NCI-H2107 treated with DMSO at 0.1 percent for 48 hours (cell line): ENCODE results near the gene CXCR4.

ENCODE experiments used
- DNase-seq: peaks from one replicate; lab custom pipeline; 2025; ENCODE audit not compliant: unreplicated experiment; lab: John Stamatoyannopoulos, UW

Gene CXCR4

DNA sequence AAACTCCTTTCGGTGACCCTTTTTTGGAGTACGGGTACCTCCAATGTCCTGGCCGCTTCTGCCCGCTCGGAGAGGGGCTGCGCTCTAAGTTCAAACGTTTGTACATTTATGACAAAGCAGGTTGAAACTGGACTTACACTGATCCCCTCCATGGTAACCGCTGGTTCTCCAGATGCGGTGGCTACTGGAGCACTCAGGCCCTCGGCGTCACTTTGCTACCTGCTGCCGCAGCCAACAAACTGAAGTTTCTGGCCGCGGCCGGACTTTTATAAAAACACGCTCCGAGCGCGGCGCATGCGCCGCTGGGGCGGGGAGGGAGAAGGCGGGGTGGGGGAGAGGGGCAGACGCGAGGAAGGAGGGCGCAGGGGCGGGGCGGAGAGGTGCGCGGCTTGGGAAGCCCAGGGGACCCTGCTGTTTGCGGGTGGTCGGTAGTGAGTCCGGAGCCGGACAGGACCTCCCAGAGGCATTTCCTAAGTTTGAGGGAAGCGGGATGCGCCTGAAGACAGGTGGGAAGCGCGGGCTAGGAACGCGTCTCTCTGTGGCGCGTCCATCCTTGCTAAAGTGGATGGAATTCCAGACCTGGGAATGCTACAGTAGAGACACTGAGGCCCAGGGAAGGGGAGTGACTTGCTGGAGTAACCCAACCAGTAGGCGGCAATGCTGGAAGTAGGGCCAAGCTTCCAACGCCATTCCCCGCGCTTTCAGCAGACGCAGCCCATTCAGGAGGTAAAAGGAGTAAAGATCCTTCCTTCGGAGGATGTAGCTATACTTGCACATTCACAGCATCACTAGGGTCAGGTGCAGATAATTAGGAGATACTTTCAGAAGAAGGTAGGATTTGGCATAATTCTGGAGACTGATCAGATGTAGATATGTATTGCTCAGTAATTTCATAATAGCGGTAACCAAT is at the start of gene CXCR4:
Gene CXCR4, minus strand, starts transcription at position 241 of the 910 bp plus-strand sequence. Its CDS starts 89 bp downstream, at position 152.
- peak; percentile 78 for DNase-seq

DNA sequence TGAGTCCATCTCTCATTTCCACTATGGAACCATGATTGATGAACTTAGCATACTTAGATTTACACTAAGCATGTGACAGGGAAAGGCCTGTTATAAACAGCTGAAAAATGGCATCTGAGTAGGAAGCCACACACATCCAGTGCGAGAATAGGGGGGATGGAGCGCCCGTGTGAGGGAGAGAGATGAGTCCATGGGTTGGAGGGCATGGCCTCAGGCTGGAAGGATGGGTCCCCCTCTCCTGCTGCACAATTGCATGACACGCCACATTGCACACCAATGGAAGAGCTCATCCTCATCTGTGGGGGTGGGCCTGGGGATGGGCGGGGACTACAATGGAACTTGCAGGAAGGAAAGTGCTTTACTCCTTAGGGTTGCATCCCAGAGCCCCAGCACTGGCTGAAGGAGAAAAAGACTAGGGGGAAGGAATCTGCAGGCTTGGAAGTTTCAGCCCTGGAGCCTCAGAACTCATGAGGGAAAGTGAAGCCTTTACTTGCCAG is 46.4 kb upstream of the CXCR4 start:
- no peak for DNase-seq

DNA sequence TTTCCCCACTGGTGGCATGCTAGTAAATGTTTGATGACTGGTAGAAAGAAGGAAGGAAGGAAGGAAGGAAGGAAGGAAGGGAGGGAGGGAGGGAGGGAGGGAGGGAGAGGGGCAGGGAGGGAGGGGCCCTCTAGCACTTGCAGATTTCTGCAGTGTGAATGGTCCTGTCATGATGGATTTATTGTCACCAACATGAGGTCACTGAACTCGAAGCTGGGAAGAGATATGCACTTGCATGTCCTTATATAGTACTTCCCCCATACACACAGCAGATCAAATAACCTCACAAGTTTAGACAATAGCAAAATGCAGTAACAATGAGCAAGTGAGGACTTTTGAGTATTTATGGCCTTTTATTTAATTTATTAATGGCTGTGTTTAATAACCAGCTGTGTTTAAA is 44.5 kb upstream of the CXCR4 start:
- no peak for DNase-seq

DNA sequence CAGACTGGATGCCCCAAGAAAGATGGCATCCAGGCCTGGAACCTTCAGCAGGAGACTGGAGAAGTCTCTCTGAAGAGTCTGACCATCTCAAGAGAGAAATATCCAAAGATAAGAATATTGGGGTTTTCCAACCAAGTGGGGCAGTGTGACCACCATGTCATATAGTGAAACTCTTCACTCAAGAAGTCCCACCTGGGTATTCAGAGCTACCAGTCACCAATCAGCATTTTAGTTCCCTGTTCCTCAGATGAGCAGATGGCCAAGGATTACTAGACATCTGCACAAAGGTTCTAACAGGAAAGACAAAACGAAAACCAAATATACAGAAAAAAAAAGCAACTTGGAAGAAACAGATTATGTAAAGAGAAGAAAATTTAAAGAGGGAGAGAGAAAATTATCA is 38.5 kb upstream of the CXCR4 start:
- no peak for DNase-seq

DNA sequence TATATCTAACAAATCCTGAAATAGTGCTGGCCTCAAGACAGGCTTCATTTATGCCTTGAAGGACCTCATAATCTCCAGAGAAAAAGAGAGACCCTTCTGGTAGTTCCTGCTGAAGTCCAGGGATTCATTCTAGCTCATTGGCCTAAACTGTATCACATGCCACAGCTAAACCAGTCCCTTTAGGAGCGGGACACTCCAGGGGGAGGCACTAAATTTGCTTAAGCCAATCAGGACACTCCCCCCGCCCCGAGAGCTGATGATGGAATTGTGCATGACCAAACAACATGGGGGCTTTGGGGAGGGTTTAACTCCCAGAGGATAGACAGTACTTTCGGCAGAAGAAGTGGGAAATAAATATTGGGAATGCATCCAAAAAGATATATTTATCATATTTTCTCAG is 36.4 kb upstream of the CXCR4 start:
- no peak for DNase-seq

DNA sequence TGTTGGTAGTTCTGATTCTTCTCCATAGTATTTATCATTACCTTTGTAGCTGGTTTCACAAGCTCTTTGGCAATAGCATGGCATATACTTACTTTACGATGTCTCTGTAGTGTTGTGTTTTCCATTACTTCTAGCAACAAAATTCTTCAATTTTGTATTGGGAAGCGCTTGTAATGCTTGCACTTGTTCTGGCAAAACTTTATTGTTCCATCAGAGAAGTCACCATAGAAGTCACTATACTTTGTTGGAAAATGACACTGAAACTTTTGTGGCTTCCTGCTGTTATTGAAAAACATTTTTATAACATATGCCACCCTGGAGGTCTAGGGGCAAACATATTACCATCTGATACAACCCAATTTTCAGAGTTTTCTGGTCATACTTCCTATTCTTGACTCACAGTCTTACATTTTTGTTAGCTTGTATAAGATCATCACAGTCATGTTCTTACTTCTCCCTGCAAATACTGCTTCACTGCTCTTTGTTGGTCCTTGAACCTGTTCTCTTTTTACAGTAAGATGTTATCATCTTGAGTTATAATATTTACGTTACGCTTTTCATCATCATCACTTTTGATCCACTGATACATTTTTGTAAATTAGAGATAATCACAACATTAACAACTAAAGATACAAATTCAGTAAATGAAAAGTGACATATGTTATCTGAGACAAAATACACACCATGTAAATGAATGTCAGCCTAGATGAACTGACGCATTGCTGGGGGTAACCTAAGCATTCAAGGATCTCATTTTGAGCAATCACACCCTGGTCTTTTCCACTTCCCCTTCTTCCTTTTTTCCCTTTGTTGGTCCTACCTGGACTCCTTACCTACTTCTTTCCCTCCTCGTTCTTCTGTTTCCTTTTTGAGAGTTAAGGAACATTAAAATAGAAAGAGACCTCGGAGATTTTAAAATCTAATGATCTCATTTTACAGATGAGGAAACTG is 33.3 kb upstream of the CXCR4 start:
- no peak for DNase-seq

DNA sequence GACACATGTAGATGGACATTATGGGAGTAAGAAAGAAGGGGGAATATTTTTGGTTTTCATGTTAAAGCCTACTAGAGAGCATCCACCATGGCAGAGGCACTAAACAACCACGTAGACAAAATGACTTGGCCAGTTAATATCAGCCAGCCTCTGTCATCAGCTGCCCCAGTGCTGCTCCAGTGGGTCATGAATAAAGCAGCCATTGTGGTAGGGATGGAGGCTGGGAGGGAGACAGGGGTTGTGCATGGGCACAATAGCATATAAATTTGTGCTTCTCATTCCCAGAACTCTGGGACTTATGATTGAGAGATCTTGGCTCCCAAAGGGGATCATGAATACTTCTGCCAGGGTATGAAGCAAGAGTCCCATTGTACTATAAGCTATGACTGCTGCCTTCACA is 31.1 kb upstream of the CXCR4 start:
- no peak for DNase-seq

DNA sequence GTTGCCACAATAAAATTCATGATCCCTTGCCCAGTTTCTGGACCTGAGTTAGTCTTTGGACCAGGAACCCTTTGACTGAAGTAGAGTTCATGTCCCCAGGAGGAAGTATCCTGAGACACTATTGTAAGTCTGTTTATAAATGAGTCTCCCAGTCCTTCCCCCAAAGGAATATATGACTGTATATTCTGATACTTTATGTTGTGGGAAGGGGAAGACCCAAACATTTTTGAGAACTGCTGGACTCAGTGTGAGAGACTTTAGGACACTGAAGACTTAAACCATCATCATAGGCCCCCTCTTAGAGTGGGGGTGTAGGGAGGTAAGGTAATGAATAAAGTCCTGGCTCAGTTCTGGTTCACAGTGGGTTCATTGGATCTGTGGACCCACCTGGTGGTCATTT is 28.6 kb upstream of the CXCR4 start:
- no peak for DNase-seq

DNA sequence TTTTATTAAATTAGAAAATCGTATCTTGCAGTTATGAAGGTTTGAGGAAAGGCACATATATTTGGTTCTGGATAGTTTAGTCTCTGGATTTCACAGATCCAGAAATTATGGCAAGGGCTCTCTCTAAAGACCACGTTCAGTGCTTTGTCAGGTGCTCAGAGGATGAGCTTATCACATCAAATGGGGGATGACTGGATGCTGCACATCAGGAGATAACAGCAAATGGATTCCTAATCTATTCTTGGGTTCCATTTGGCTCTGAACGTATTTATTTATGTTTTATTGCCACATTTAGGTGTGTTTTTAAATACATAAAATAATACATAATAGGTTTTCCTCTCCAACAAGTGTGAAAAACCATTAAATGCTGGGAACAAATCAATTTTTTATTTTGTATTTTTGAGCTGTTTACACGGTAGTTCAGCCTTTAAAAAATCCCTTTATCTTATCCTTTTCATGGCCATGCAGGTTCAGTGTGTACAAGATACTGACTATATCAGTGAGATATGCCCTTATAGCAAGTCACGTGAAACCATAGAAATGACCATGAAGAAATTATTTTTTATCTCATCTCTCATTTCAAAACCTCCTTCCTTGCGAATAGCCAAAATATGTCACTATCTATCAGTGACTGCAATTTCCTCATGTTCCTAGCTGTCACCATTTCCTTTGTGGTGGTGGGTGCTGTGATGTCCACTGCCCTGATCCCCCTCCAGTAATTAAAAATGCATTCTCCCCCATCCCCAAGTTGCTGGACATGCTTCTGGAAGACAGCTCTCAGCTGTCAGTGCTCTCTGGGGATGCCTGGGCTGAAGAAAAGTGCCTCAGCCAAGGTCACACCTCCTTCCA is 25.9 kb upstream of the CXCR4 start:
- DNase-seq: no peak

DNA sequence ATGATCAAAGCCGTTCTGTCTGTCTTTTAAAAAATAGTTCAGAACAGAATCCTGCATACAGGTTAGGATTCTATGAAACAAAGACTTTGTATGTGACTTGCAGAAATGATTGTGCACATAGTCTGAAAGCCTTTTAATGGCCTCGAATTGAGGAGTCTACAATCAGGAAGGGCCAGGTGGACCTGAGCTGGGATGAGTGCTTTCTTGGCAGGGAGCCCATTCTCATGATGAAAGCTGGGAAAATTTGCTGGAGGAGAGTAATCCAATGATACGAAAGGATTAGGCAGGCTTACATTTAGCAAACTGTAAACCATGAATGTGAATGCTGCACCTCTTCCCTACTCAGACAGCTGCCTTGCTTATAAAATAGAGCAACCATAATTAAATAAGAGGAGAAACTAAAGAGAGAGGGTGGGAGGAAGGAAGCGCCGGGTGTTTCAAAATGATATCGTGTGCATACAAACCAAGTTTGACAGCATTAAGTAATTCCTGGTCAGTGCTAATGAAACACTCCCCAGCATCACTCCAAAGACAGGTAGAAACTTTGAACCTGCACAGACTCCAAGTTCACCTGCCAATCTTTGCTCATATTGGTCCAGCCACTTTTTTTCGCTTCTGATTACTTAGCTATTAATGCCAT is 23.7 kb upstream of the CXCR4 start:
- peak; percentile 96 for DNase-seq

DNA sequence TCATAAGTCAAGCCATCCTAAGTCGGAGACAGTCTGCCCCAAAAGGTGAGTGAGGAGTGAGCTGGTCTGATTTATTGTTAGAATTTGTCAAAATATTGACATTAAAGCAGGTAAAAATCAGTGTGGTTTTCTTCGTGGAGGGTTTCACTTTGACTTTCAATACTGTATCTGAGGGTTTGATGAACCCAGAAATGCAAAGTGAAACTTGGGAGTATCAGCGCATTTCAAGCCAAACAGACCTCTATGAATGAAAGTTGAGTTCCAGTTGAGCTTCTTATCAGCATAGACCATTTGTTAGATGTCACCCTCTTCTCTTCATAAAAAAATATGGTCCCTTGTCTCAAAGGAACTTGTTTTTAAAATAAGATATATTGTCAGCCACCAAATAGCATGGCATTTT is 21.7 kb upstream of the CXCR4 start:
- no peak for DNase-seq

DNA sequence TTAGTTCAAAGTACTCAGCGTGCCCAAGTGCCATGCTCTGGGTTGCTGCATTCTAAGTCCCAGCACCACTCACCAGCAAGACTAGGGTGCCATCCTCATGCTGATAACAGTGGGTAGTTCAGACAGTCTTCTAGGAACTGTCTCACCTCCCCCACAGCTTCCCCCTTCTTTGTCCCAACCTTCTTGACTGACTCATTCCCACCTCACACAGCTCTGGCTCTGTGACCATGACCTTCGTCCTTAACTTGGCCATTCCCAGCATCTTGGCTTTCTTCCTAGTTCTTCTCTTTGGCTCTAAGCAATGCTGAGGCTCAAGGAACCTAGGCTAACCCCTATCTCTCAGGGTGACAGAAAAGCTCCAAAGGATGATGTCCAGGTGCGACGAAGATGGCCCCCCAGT is 20.0 kb upstream of the CXCR4 start:
- no peak for DNase-seq

DNA sequence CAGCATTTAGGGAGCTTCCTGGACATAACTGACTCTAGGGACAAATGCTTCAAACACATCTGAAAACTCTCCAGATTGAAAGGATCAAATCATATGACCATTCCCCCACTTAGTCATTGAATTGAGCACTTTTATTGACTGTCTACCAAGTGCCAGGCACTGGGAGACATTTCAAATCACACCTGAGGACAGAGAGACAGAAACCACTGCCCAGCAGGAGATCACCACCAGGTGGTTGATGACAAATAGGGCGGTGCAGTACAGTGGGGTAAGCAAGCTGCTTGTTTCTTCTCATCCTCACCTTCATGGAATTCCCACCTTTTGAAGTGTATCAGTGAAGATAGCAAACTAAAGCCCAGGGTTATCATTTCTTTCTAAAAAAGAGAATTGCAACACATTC is 19.0 kb upstream of the CXCR4 start:
- DNase-seq: peak; percentile 97

DNA sequence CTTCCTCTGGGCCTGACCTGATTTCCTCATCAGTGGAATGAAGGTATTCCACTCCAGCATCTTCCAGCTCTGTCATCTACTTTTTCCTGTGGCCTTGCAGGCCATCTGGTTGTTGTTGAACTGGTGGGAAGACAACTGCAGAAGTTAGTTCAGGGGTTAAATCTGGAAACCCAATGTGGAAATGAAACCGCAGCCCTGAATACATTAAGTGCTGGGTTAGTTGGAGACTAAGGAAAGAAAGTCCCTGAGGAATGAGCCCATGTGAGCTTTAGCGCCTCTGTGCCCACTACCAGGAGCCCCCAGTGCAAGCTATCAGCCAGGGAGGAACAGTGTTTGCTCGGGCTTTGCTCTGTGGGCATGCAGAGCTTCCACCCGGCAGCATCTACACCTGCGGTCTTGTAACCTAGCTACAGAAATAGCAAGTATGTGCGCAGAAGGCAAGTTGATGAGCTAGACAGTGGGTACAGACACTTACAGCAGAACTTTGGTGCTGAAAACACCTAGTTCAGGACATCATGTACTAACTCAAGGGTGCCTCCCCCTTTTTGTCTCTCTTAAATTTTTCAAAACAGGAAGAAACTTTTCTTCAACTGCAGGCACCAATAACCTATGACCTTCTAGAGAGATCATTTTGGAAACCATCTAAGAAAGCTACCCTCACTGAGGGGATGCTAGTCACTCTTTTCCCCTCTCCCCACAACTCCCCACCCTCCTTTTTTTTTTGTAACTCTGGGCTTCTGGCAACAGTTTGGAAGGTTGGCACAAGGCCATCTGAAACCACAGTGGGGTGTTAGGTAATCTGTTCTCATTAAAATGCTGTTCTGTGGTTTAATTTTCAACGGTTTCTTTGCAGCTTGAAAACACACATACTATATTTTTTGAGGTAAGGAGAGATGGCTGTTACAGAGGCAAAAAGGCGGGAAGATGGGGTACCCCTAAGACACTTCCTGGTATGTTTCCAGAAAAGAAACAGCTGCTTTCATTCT is 18.3 kb upstream of the CXCR4 start:
- peak; percentile 97 for DNase-seq

DNA sequence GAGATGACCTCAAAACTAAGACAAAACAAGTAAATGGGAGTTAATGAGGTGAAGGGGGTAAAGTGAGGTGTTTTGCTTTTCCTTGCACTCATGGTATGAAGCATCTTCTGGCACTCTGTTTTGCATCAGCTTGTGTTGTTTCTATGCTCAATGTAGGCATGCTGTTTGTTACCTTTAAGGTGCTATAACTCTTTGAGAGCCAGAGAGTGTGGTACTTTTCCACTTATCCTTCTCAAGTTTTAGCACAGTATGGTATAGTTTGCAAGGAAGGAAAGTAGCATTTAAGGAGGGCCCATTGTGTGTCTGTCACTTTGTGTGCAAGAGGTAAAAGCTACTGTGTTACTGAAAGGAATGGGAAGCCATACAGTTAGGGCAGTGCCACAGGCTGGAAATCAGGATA is 17.5 kb upstream of the CXCR4 start:
- DNase-seq: no peak

DNA sequence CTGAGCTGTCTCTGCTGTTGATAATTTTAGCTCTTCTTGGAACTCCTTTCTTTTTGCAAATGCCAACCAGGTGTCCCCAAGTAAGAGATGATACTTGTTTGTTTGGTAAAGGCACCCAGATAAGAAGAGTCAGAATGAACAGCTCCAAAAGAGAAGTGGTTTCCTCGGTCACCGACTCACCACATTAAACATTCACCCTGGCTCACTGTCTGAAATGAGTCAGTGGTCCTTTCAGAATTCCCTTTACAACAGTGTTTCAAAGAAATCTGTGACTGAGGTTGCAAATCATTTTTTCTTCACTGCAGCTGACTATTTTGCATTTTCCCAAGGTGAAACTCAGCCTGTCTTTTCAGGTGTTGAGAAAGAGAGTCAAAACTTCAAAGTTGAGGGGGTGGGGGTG is 16.2 kb upstream of the CXCR4 start:
- no peak for DNase-seq

DNA sequence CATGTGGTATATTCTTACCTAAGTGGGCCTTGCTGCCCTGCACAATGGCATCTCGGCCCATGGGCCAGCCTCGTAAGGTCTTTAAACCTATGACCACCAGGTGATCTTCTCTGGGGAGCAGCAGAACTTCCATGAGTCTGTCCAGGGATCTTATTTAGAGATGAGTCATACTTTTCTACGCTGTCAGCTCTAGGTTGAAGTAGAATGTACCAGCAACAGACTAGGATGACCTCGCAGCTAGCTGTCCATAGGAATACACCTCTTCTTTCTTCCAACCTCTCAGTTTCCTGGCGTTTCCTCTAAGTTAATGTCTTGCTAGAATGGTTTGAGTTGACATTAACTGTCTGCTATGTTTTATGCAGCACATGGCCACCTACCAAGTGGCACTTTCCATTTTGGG is 15.6 kb upstream of the CXCR4 start:
- no peak for DNase-seq

DNA sequence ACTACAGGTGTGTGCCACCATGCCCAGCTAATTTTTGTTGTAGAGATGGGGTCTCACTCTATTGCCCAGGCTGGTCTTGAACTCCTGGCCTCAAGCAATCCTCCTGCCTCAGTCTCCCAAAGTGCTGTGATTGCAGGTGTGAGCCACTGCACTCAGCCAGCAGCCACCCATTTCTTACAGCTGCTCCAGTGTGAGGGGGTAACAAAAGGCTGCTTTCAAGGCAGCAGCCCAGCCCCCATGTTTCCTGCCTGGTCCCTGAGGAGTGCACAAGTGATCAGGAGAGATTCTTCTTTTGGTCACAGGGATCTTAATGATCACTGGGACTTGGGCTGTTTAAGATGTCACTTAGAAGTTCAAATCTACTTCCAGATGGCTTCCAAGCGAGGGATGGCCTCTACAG is 15.2 kb upstream of the CXCR4 start:
- no peak for DNase-seq

DNA sequence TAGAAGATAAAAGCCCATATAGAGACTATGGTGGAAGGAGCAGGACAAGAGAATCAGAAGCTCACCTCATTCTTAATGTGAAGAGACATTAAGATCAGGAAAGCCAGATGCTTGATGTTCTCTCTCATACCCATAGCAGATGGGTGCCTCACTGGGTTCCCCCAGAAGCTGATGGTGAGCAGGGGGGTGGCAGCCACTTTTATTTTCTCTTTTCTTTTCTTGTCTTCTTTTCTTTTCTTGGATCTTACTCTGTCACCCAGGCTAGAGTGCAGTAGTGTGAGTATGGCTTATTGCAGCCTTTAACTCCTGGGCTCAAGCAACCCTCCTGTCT is 14.8 kb upstream of the CXCR4 start:
- DNase-seq: no peak
